22Rv1 (cell line): Measurements from ENCODE around the gene ZNF785.

Source experiments
- CTCF ChIP-seq: fragments of 450-650 bp; IDR thresholded peaks from 2 replicates; pipeline ENCODE4 v1.5.1; 2017; ENCODE audit warnings: mild to moderate bottlenecking
- ZFX ChIP-seq: fragments of 450-650 bp; IDR thresholded peaks from 2 replicates; pipeline ENCODE4 v1.6.1; 2017; ENCODE audit warnings: antibody characterized with exemption, borderline replicate concordance

- TF ChIP-seq CTCF = no peak
- TF ChIP-seq ZFX = no peak
Measured at GRCh38 chr16:30600215-30600614, 14.7 kb upstream of the ZNF785 start.
